Tibial nerve (tissue), 4 donors: ENCODE data around the gene VPS41.

Experiments
- EP300 ChIP-seq, 2 donors: sonication (generic); formaldehyde crosslinking; IDR thresholded peaks; one replicate each; pipeline ENCODE4 v1.6.1; 2017; ENCODE audit warnings: antibody characterized with exemption in 2 of 2, mild to moderate bottlenecking in 1 of 2
- POLR2A ChIP-seq, 2 donors: fragments of 450-650 bp; IDR thresholded peaks; one replicate each; pipeline ENCODE4 v1.6.1; 2017; ENCODE audit warnings: antibody characterized with exemption in 2 of 2, mild to moderate bottlenecking in 2 of 2, moderate library complexity in 2 of 2
- TF ChIP-seq, protein P1 (sequence below), 5 experiments: fragments of 200-600 bp in 3 of 5; fragments of 450-650 bp in 2 of 5; sonication (generic) in 3 of 5; IDR thresholded peaks; one replicate each; pipeline ENCODE4 v1.5.1; 2016 to 2019; ENCODE audit warnings: antibody characterized with exemption in 5 of 5, mild to moderate bottlenecking in 3 of 5, moderate library complexity in 2 of 5

DNA sequence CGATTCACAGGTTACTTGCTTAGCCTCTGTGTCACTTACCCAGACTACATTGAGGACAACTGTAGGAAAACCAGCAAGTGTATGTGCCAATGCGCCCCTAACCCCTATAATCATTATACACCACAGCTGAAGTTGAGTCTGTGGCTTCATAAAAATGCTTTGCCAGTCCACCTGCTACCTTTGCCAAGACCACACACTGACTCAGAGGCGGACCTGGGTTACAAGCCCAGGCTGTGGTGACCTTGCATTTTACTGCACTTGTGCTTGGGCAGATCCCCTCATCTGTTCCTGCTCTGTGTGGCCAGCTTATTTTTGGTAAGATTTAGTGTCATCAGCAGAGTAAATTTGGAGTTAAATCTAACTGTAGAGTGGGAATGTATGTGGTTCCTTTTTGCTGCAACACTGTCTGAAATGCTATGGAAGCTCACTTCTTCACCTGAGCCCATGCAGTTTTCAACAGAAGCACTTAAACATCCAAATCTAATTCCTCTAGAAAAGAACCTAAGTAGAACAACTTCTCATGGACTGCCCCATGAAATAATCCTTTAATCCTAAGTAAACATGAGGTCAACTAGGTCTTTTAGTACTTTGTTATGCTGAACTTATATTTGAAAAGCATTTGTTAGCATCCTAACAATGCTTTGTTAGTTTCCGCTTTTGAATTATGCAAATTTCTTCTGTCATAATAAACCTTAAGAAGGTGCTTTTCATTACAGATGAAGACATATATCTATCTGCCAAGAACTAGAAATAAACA lies 181.6 kb downstream of the VPS41 start:
- TF ChIP-seq, protein P1, sequence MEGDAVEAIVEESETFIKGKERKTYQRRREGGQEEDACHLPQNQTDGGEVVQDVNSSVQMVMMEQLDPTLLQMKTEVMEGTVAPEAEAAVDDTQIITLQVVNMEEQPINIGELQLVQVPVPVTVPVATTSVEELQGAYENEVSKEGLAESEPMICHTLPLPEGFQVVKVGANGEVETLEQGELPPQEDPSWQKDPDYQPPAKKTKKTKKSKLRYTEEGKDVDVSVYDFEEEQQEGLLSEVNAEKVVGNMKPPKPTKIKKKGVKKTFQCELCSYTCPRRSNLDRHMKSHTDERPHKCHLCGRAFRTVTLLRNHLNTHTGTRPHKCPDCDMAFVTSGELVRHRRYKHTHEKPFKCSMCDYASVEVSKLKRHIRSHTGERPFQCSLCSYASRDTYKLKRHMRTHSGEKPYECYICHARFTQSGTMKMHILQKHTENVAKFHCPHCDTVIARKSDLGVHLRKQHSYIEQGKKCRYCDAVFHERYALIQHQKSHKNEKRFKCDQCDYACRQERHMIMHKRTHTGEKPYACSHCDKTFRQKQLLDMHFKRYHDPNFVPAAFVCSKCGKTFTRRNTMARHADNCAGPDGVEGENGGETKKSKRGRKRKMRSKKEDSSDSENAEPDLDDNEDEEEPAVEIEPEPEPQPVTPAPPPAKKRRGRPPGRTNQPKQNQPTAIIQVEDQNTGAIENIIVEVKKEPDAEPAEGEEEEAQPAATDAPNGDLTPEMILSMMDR (IDR thresholded peaks at IDR 0.05) = no peak
- no peak for TF ChIP-seq POLR2A (IDR thresholded peaks at IDR 0.05)
- no peak for TF ChIP-seq EP300 (IDR thresholded peaks at IDR 0.05)
